ENCODE measurements around the gene EPX. TPM values are rescaled to one million over a fixed set of nuclear protein-coding genes. Genes with fewer than 3 reads are reported as not detected.

EPX gene
- total RNA-seq, 1 experiment from 2014 or later = not detected

DNA sequence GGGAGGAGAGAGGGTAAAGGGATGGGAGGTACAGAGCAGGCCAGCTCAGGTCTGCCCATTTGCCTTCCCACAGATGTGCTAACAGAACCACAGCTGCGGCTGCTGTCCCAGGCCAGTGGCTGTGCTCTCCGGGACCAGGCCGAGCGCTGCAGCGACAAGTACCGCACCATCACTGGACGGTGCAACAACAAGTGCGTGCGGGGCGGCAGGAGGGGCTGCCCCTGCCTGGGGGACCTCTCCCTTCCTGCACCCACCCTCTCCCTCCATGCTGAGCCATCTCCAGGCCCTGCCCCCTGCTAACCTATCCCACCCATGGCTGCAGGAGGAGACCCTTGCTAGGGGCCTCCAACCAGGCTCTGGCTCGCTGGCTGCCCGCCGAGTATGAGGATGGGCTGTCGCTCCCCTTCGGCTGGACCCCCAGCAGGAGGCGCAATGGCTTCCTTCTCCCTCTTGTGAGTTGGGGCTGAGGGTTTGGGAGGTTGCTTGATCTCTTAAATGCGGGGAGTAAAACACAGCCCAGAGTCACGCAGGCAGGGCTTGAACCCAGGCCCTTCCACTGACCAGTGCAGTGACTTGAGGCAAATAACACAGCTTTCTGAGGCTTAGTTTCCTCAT, 1.2 kb downstream of the EPX start:
- H2BK5ac ChIP-seq (ENCODE audit: insufficient read length, low read length) = no peak overlapping the region
- H3K14ac ChIP-seq (ENCODE audit: insufficient read depth, low read length) = no peak overlapping the region; the same call in 1 of the 2 replicates
- TF ChIP-seq, protein P1, sequence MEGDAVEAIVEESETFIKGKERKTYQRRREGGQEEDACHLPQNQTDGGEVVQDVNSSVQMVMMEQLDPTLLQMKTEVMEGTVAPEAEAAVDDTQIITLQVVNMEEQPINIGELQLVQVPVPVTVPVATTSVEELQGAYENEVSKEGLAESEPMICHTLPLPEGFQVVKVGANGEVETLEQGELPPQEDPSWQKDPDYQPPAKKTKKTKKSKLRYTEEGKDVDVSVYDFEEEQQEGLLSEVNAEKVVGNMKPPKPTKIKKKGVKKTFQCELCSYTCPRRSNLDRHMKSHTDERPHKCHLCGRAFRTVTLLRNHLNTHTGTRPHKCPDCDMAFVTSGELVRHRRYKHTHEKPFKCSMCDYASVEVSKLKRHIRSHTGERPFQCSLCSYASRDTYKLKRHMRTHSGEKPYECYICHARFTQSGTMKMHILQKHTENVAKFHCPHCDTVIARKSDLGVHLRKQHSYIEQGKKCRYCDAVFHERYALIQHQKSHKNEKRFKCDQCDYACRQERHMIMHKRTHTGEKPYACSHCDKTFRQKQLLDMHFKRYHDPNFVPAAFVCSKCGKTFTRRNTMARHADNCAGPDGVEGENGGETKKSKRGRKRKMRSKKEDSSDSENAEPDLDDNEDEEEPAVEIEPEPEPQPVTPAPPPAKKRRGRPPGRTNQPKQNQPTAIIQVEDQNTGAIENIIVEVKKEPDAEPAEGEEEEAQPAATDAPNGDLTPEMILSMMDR (conservative IDR thresholded peaks at IDR 0.05) = peak; percentile 54
- H3K4me1 ChIP-seq (ENCODE audit: insufficient read depth, low read length) = no peaks in the 10 kb centered on the region
- peak; percentile 75 for DNase-seq
- Mint-ChIP-seq H3K27me3 (ENCODE audit: low read depth) (peaks cover 25% of the 10 kb centered on the region), H3K36me3 (ENCODE audit: insufficient read depth in 1 of 3, low read depth in 3 of 3) (no peaks in the 10 kb centered on the region), H3K4me1 (peaks cover 5 to 7% of the 10 kb centered on the region in 2 experiments; a peak in 3 of 4 replicates), H3K9me3 (no peaks in the 10 kb centered on the region), H3K27ac (no peak overlapping the region), H3K4me3 (no peak overlapping the region; a peak in 1 of 5 replicates)
- WGBS (ENCODE audit: extremely low coverage, insufficient read length, low lambda C conversion rate) = no CpG with 5 or more reads among the region's 18 CpGs
- H3T11ph ChIP-seq (ENCODE audit: low read length) = no peak overlapping the region
- no peak overlapping the region for H2BK12ac ChIP-seq (ENCODE audit: insufficient read length, low read depth, low read length)
- H3K79me2 ChIP-seq (ENCODE audit: insufficient read depth, low read length) = no peaks in the 10 kb centered on the region
- no peak overlapping the region for H3K56ac ChIP-seq (ENCODE audit: insufficient read length, low read depth, low read length)
- H2BK20ac ChIP-seq (ENCODE audit: low read depth, low read length, poor library complexity, severe bottlenecking) = no peak overlapping the region
- H2AK5ac ChIP-seq (ENCODE audit: insufficient read length, low read length) = no peak overlapping the region
- no peak overlapping the region for H2BK120ac ChIP-seq (ENCODE audit: low read depth, low read length, poor library complexity, severe bottlenecking)
- H3K27me3 ChIP-seq (ENCODE audit: insufficient read depth, low read length) = no peaks in the 10 kb centered on the region
- no peak overlapping the region for H3K23ac ChIP-seq (ENCODE audit: insufficient read length, low read depth, low read length)
- no peaks in the 10 kb centered on the region for H3K9me3 ChIP-seq (ENCODE audit: control insufficient read depth, low read depth, low read length)
- H4K20me1 ChIP-seq (ENCODE audit: control insufficient read depth, insufficient read depth, insufficient read length) = no peaks in the 10 kb centered on the region
- no peak overlapping the region for H3K4ac ChIP-seq (ENCODE audit: low read depth, low read length)
- no peaks in the 10 kb centered on the region for H3K79me1 ChIP-seq (ENCODE audit: insufficient read depth, low read depth, low read length, poor library complexity, severe bottlenecking)
- no peak overlapping the region for H4K8ac ChIP-seq (replicated peaks; ENCODE audit: insufficient read length, low read depth, low read length)
- H3K9ac ChIP-seq (ENCODE audit: extremely low read depth, insufficient read length, low read length) = no peak overlapping the region
- no peak overlapping the region for H3K27ac ChIP-seq (ENCODE audit: insufficient read length, low read depth, low read length)
- no peaks in the 10 kb centered on the region for H3K23me2 ChIP-seq (ENCODE audit: insufficient read length, low read depth, low read length, poor library complexity, severe bottlenecking)
- H2AFZ ChIP-seq (ENCODE audit: low read length) = no peak overlapping the region
- no peak overlapping the region for H2BK15ac ChIP-seq (ENCODE audit: low read depth, low read length)
- no peak overlapping the region for H3K4me2 ChIP-seq (ENCODE audit: insufficient read depth, insufficient read length, low read length)
- H4K5ac ChIP-seq (ENCODE audit: insufficient read length, low read depth, low read length) = no peak overlapping the region
- no peak overlapping the region for H3K18ac ChIP-seq (ENCODE audit: insufficient read length, low read depth, low read length)
- H4K91ac ChIP-seq (ENCODE audit: insufficient read length, low read depth, low read length) = no peak overlapping the region

All from H9 (cell line).